ENCODE measurements around the gene TRIM26. TPM values are rescaled to one million over a fixed set of nuclear protein-coding genes. Genes with fewer than 3 reads are reported as not detected.

TRIM26 gene
- total and polyA plus RNA-seq, 2 of the 13 experiments (the other 11 are each of a cell fraction or from before 2014, with no cell fraction given): 27.1 to 38.7 TPM

DNA sequence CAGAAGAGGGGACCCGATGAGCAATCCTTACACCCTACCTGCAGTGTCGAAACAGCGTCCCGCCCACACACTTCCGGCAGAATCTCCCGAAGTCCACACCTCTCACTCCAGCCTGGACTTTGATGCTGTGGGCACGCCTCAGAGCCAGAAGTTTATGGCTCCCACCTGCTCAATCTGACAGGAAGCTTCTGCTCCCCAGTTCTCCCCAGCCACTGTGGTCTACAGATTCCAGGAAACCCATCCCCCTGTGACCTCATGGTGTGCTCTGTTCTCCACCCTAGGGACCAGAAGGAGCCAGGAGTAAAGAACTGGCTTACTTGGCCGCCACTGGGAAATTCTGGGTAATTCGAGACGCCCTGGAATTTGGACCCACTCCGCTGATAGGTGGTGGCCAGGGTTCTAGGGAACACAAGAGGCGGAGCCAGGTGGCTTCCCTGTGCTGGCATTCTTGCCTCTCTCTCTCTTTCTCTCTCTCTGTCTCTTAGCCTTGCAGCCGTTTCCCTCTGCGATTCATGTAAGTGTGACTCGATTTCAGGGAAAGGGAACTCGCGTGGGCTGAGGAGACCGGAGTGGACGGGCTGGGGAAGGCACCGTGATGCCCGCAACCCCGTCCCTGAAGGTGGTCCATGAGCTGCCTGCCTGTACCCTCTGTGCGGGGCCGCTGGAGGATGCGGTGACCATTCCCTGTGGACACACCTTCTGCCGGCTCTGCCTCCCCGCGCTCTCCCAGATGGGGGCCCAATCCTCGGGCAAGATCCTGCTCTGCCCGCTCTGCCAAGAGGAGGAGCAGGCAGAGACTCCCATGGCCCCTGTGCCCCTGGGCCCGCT lies 49.9 kb downstream of the TRIM26 start, which contains the start of gene TRIM15 (continued):
- TF ChIP-seq, protein P1, sequence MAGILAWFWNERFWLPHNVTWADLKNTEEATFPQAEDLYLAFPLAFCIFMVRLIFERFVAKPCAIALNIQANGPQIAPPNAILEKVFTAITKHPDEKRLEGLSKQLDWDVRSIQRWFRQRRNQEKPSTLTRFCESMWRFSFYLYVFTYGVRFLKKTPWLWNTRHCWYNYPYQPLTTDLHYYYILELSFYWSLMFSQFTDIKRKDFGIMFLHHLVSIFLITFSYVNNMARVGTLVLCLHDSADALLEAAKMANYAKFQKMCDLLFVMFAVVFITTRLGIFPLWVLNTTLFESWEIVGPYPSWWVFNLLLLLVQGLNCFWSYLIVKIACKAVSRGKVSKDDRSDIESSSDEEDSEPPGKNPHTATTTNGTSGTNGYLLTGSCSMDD (CRISPR knock-in tag; IDR thresholded peaks at IDR 0.05): no peak
- TF ChIP-seq SP4 (CRISPR knock-in tag; IDR thresholded peaks at IDR 0.05) (peak; percentile 70; the same call in 1 of the 2 replicates), SCMH1 (CRISPR knock-in tag; IDR thresholded peaks at IDR 0.05; ENCODE audit: borderline replicate concordance) (no peak), ZNF577 (CRISPR knock-in tag; IDR thresholded peaks at IDR 0.05; ENCODE audit: borderline replicate concordance, low read depth) (no peak), ZNF562 (CRISPR knock-in tag; IDR thresholded peaks at IDR 0.05; ENCODE audit: borderline replicate concordance) (no peak), KAT7 (CRISPR knock-in tag; IDR thresholded peaks at IDR 0.05; ENCODE audit: borderline replicate concordance) (no peak), ZMYM2 (CRISPR knock-in tag; IDR thresholded peaks at IDR 0.05) (peak; percentile 6; the same call in 1 of the 2 replicates), ZFP1 (CRISPR knock-in tag; IDR thresholded peaks at IDR 0.05) (peak; percentile 43; the same call in 1 of the 2 replicates), ZNF616 (CRISPR knock-in tag; IDR thresholded peaks at IDR 0.05; ENCODE audit: low read depth) (peak; percentile 20; the same call in 1 of the 2 replicates), GATAD1 (CRISPR knock-in tag; IDR thresholded peaks at IDR 0.05) (peak; percentile 70), ZNF264 (CRISPR knock-in tag; IDR thresholded peaks at IDR 0.05) (peak; percentile 54), CHCHD3 (CRISPR knock-in tag; IDR thresholded peaks at IDR 0.05) (no peak), PHF20 (CRISPR knock-in tag; IDR thresholded peaks at IDR 0.05) (no peak; the same call in 1 of the 2 replicates), ZFX (CRISPR knock-in tag; IDR thresholded peaks at IDR 0.05; ENCODE audit: low read depth) (peak; percentile 78), ZBTB38 (CRISPR knock-in tag; IDR thresholded peaks at IDR 0.05) (peak; percentile 62), BCL6 (CRISPR knock-in tag; IDR thresholded peaks at IDR 0.05) (no peak; the same call in none of the 2 replicates), MIER2 (CRISPR knock-in tag; IDR thresholded peaks at IDR 0.05) (peak; percentile 31; the same call in 1 of the 2 replicates), ZNF570 (CRISPR knock-in tag; IDR thresholded peaks at IDR 0.05; ENCODE audit: borderline replicate concordance) (0 out of 2 replicates have a peak, but pooled peaks have one; percentile 48), ZNF33B (CRISPR knock-in tag; IDR thresholded peaks at IDR 0.05) (no peak), EED (CRISPR knock-in tag; IDR thresholded peaks at IDR 0.05) (peak; percentile 79)
- TF ChIP-seq, protein P2, sequence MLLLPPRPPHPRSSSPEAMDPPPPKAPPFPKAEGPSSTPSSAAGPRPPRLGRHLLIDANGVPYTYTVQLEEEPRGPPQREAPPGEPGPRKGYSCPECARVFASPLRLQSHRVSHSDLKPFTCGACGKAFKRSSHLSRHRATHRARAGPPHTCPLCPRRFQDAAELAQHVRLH (CRISPR knock-in tag; IDR thresholded peaks at IDR 0.05; ENCODE audit: borderline replicate concordance, low read depth): no peak; the same call in 1 of the 2 replicates
- TF ChIP-seq, protein P3, sequence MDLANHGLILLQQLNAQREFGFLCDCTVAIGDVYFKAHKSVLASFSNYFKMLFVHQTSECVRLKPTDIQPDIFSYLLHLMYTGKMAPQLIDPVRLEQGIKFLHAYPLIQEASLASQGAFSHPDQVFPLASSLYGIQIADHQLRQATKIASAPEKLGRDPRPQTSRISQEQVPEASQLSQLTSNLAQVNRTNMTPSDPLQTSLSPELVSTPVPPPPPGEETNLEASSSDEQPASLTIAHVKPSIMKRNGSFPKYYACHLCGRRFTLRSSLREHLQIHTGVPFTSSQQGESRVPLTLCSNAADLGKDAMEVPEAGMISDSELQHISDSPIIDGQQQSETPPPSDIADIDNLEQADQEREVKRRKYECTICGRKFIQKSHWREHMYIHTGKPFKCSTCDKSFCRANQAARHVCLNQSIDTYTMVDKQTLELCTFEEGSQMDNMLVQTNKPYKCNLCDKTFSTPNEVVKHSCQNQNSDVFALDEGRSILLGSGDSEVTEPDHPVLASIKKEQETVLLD (CRISPR knock-in tag; IDR thresholded peaks at IDR 0.05; ENCODE audit: low read depth): peak; percentile 38; the same call in 1 of the 2 replicates
- TF ChIP-seq, protein P4, sequence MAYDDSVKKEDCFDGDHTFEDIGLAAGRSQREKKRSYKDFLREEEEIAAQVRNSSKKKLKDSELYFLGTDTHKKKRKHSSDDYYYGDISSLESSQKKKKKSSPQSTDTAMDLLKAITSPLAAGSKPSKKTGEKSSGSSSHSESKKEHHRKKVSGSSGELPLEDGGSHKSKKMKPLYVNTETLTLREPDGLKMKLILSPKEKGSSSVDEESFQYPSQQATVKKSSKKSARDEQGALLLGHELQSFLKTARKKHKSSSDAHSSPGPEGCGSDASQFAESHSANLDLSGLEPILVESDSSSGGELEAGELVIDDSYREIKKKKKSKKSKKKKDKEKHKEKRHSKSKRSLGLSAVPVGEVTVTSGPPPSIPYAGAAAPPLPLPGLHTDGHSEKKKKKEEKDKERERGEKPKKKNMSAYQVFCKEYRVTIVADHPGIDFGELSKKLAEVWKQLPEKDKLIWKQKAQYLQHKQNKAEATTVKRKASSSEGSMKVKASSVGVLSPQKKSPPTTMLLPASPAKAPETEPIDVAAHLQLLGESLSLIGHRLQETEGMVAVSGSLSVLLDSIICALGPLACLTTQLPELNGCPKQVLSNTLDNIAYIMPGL (CRISPR knock-in tag; IDR thresholded peaks at IDR 0.05; ENCODE audit: borderline replicate concordance in 1 of 2, low read depth in 1 of 2): peak; percentile 80 to 90; a peak in 3 of 4 replicates
- TF ChIP-seq, protein P5, sequence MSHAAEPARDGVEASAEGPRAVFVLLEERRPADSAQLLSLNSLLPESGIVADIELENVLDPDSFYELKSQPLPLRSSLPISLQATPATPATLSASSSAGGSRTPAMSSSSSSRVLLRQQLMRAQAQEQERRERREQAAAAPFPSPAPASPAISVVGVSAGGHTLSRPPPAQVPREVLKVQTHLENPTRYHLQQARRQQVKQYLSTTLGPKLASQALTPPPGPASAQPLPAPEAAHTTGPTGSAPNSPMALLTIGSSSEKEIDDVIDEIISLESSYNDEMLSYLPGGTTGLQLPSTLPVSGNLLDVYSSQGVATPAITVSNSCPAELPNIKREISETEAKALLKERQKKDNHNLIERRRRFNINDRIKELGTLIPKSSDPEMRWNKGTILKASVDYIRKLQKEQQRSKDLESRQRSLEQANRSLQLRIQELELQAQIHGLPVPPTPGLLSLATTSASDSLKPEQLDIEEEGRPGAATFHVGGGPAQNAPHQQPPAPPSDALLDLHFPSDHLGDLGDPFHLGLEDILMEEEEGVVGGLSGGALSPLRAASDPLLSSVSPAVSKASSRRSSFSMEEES (CRISPR knock-in tag; IDR thresholded peaks at IDR 0.05): no peak
